ENCODE measurements around the gene PALLD. TPM values are rescaled to one million over a fixed set of nuclear protein-coding genes. Genes with fewer than 3 reads are reported as not detected.

The PALLD gene
- total and polyA plus RNA-seq, 2 donors (not counting 3 experiments of a cell fraction or from before 2014, with no cell fraction given), result 13.4 to 48.2 TPM

- DNase-seq (ENCODE audit: low read depth, low spot score), result no peak
- CTCF ChIA-PET, result interaction anchor here (1.3 kb wide), 1 partner anchor 16 kb away, joined by 5 read pairs; no protein-coding TSS in a partner anchor
- no peak overlapping the region for H2AFZ ChIP-seq (ENCODE audit: low read depth, low read length)
- dilution Hi-C loops (cut with MboI; ENCODE audit: extremely low pct_ligation_motif_present, low sequenced_read_pairs), result loop anchor here (25.0 kb wide), 2 partner anchors 320 to 395 kb away; no protein-coding TSS in a partner anchor
- no peaks in the 10 kb centered on the region for H3K9me3 ChIP-seq (replicated peaks; ENCODE audit: control insufficient read depth, insufficient read depth, low read length)
- no peaks in the 10 kb centered on the region for H4K20me1 ChIP-seq (replicated peaks; ENCODE audit: control insufficient read depth, extremely low read depth, insufficient read depth, low read length)
- no peak for FAIRE-seq
- no peak overlapping the region for H3K27ac ChIP-seq (ENCODE audit: insufficient read depth, low read depth, low read length)
- H3K4me1 ChIP-seq (ENCODE audit: control insufficient read depth, extremely low read depth, insufficient read depth, low read length), result no peaks in the 10 kb centered on the region
- intact Hi-C loops (cut with micrococcal nuclease), result no loop called here
- BruUV-seq (replicated peaks), result no TSS peak
- H3K36me3 ChIP-seq (ENCODE audit: control insufficient read depth in 2 of 2, extremely low read depth in 1 of 2, insufficient read depth in 2 of 2, low read length in 2 of 2), result peaks cover 4 to 7% of the 10 kb centered on the region in 2 experiments
- no peak overlapping the region for H3K9ac ChIP-seq (replicated peaks; ENCODE audit: extremely low read depth, insufficient read depth, low read length)
- no peaks in the 10 kb centered on the region for H3K79me2 ChIP-seq (ENCODE audit: control insufficient read depth, insufficient read depth, low read length)
- TF ChIP-seq FOS (IDR thresholded peaks at IDR 0.05; ENCODE audit: borderline replicate concordance, insufficient read depth, low read length) (no peak), CTCF (IDR thresholded peaks at IDR 0.05; ENCODE audit: extremely low read depth in 1 of 2, insufficient read depth in 1 of 2, low read depth in 1 of 2, low read length in 2 of 2) (no peak), POLR2A (IDR thresholded peaks at IDR 0.05; ENCODE audit: low read depth, low read length) (no peak), GATA2 (IDR thresholded peaks at IDR 0.05; ENCODE audit: insufficient read depth, insufficient read length, low read depth, low read length) (no peak), POLR2AphosphoS5 (IDR thresholded peaks at IDR 0.05; ENCODE audit: insufficient read depth, low read depth, low read length) (no peak), MYC (IDR thresholded peaks at IDR 0.05; ENCODE audit: low read depth, low read length) (no peak), EZH2 (IDR thresholded peaks at IDR 0.05; ENCODE audit: borderline replicate concordance, low read depth, low read length, severe bottlenecking) (no peak)
- TF ChIP-seq, protein P1, sequence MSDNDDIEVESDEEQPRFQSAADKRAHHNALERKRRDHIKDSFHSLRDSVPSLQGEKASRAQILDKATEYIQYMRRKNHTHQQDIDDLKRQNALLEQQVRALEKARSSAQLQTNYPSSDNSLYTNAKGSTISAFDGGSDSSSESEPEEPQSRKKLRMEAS (IDR thresholded peaks at IDR 0.05; ENCODE audit: insufficient read depth, insufficient read length), result no peak
- H3K27me3 ChIP-seq (ENCODE audit: control insufficient read depth in 2 of 2, insufficient read depth in 2 of 2, low read length in 2 of 2), result no peaks in the 10 kb centered on the region
- H3K4me2 ChIP-seq (ENCODE audit: insufficient read depth, low read length), result no peak overlapping the region
- H3K4me3 ChIP-seq (replicated peaks in 1 of 3; ENCODE audit: insufficient read depth in 1 of 3, low read depth in 1 of 3, low read length in 3 of 3), result no peak overlapping the region
- H3K9me1 ChIP-seq (replicated peaks; ENCODE audit: control insufficient read depth, extremely low read depth, insufficient read depth, low read length), result no peaks in the 10 kb centered on the region
- POLR2A ChIA-PET, result no interaction called here
These were observed 410.4 kb downstream of the PALLD start for GRCh38 chr4:168907119-168907698.

All from endothelial cell of umbilical vein (primary cell).